DOHH2 (cell line): ENCODE data around the gene PLK4.

ENCODE experiments used
- H3F3A ChIP-seq: fragments of 200-600 bp; sonication (generic), shearing (Covaris generic); 2 replicates; pipeline ENCODE4 v1.6.0; 2016; ENCODE audit warnings: antibody characterized with exemption, mild to moderate bottlenecking; ENCODE audit not compliant: control insufficient read depth, insufficient read depth
- H3K27ac ChIP-seq: fragments of 200-600 bp; sonication (generic); 2 replicates; pipeline ENCODE4 v1.5.1; 2014; ENCODE audit warnings: low read depth, mild to moderate bottlenecking, low read length, moderate library complexity
- H3K27me3 ChIP-seq: fragments of 200-600 bp; sonication (generic); 2 replicates; pipeline ENCODE4 v1.6.1; 2014; ENCODE audit warnings: mild to moderate bottlenecking, low read length, mixed read lengths; ENCODE audit not compliant: control insufficient read depth
- H3K36me3 ChIP-seq: fragments of 200-600 bp; sonication (generic); 2 replicates; pipeline ENCODE4 v1.6.1; 2014; ENCODE audit warnings: mild to moderate bottlenecking, low read length, moderate library complexity, mixed read lengths; ENCODE audit not compliant: control insufficient read depth
- H3K4me1 ChIP-seq: fragments of 200-600 bp; sonication (generic); 2 replicates; pipeline ENCODE4 v1.6.1; 2014; ENCODE audit warnings: mild to moderate bottlenecking, low read length, mixed read lengths; ENCODE audit not compliant: control insufficient read depth
- H3K4me2 ChIP-seq: fragments of 200-600 bp; sonication (generic); 2 replicates; pipeline ENCODE4 v1.6.0; 2014; ENCODE audit warnings: mild to moderate bottlenecking, low read length, moderate library complexity
- H3K4me3 ChIP-seq: fragments of 200-600 bp; sonication (generic); 2 replicates; pipeline ENCODE4 v1.5.1; 2014; ENCODE audit warnings: mild to moderate bottlenecking, low read length, mixed read lengths
- H3K79me2 ChIP-seq: fragments of 200-600 bp; sonication (generic); 2 replicates; pipeline ENCODE4 v1.6.1; 2014; ENCODE audit warnings: mild to moderate bottlenecking, low read length, mixed read lengths; ENCODE audit not compliant: control insufficient read depth
- H3K9me2 ChIP-seq: fragments of 200-600 bp; sonication (generic); replicated peaks from 2 replicates; pipeline ENCODE4 v1.6.1; 2014; ENCODE audit warnings: mild to moderate bottlenecking, low read length, mixed read lengths; ENCODE audit not compliant: control insufficient read depth
- H3K9me3 ChIP-seq: fragments of 200-600 bp; sonication (generic); 2 replicates; pipeline ENCODE4 v1.6.1; 2014; ENCODE audit warnings: antibody characterized with exemption, low read length, mixed read lengths; ENCODE audit not compliant: control insufficient read depth, insufficient read depth
- H4K20me1 ChIP-seq: fragments of 200-600 bp; sonication (generic); 2 replicates; pipeline ENCODE4 v1.6.0; 2014; ENCODE audit warnings: low read depth, mild to moderate bottlenecking, antibody characterized with exemption, low read length, moderate library complexity; ENCODE audit not compliant: control insufficient read depth, insufficient read depth
- EZH2phosphoT487 ChIP-seq: fragments of 200-600 bp; sonication (generic); IDR thresholded peaks from 2 replicates; pipeline ENCODE4 v1.6.1; 2017; ENCODE audit warnings: borderline replicate concordance, mild to moderate bottlenecking, antibody characterized with exemption, low read length, moderate library complexity, mixed read lengths
- TF ChIP-seq, protein P1 (sequence below): fragments of 200-600 bp; sonication (generic); IDR thresholded peaks from one replicate; pipeline ENCODE4 v1.5.1; 2014; ENCODE audit warnings: antibody characterized with exemption, mild to moderate bottlenecking, low read depth, low read length; ENCODE audit not compliant: poor library complexity, severe bottlenecking

PLK4 gene

DNA sequence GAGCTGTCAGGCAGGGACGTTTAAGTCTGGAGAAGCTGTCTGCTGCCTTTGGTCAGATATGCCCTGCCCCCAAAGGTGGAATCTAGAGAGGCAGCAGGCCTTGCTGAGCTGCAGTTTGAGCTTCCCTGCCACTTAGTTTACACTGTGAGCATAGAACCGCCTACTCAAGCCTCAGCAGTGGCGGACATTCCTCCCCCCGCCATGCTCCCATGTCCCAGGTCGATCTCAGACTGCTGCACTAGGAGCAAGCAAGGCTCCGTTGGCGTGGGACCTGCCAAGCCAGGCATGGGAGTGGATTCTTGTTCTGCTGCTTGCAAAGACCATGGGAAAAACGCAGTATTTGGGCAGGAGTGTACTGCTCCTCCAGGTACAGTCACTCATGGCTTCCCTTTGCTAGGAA is 24.3 kb downstream of the PLK4 start:
- Histone ChIP-seq H3K9me2 (no peaks in the 10 kb centered on the region), H3K36me3 (no peaks in the 10 kb centered on the region), H3K27me3 (no peaks in the 10 kb centered on the region), H3K4me3 (no peak overlapping the region), H3K4me1 (no peaks in the 10 kb centered on the region), H3F3A (no peaks in the 10 kb centered on the region), H3K27ac (no peak overlapping the region), H3K79me2 (no peaks in the 10 kb centered on the region), H4K20me1 (no peaks in the 10 kb centered on the region), H3K9me3 (no peaks in the 10 kb centered on the region), H3K4me2 (no peak overlapping the region)
- TF ChIP-seq EZH2phosphoT487: no peak
- TF ChIP-seq, protein P1, sequence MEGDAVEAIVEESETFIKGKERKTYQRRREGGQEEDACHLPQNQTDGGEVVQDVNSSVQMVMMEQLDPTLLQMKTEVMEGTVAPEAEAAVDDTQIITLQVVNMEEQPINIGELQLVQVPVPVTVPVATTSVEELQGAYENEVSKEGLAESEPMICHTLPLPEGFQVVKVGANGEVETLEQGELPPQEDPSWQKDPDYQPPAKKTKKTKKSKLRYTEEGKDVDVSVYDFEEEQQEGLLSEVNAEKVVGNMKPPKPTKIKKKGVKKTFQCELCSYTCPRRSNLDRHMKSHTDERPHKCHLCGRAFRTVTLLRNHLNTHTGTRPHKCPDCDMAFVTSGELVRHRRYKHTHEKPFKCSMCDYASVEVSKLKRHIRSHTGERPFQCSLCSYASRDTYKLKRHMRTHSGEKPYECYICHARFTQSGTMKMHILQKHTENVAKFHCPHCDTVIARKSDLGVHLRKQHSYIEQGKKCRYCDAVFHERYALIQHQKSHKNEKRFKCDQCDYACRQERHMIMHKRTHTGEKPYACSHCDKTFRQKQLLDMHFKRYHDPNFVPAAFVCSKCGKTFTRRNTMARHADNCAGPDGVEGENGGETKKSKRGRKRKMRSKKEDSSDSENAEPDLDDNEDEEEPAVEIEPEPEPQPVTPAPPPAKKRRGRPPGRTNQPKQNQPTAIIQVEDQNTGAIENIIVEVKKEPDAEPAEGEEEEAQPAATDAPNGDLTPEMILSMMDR: no peak

- TF ChIP-seq, protein P1: no peak
- no peak for TF ChIP-seq EZH2phosphoT487
- Histone ChIP-seq H3K4me3 (no peak overlapping the region), H3K27me3 (no peaks in the 10 kb centered on the region), H3K4me2 (no peak overlapping the region), H3K9me3 (no peaks in the 10 kb centered on the region), H3K79me2 (no peaks in the 10 kb centered on the region), H3F3A (no peaks in the 10 kb centered on the region), H3K9me2 (no peaks in the 10 kb centered on the region), H4K20me1 (no peaks in the 10 kb centered on the region), H3K36me3 (peaks cover 10% of the 10 kb centered on the region), H3K27ac (no peak overlapping the region), H3K4me1 (no peaks in the 10 kb centered on the region)
Measured at GRCh38 chr4:127916512-127916911, 35.8 kb downstream of the PLK4 start.

- TF ChIP-seq, protein P1: no peak
- TF ChIP-seq EZH2phosphoT487: no peak
- H3K36me3 ChIP-seq: peaks cover 11% of the 10 kb centered on the region
- H3K79me2 ChIP-seq: no peaks in the 10 kb centered on the region
- H3F3A ChIP-seq: no peaks in the 10 kb centered on the region
- no peaks in the 10 kb centered on the region for H3K9me3 ChIP-seq
- H3K4me1 ChIP-seq: no peaks in the 10 kb centered on the region
- no peaks in the 10 kb centered on the region for H3K27me3 ChIP-seq
- no peak overlapping the region for H3K4me3 ChIP-seq
- H4K20me1 ChIP-seq: no peaks in the 10 kb centered on the region
- no peak overlapping the region for H3K27ac ChIP-seq
- H3K4me2 ChIP-seq: no peak overlapping the region
- no peaks in the 10 kb centered on the region for H3K9me2 ChIP-seq
Measured at GRCh38 chr4:127917151-127917550, 36.5 kb downstream of the PLK4 start.

DNA sequence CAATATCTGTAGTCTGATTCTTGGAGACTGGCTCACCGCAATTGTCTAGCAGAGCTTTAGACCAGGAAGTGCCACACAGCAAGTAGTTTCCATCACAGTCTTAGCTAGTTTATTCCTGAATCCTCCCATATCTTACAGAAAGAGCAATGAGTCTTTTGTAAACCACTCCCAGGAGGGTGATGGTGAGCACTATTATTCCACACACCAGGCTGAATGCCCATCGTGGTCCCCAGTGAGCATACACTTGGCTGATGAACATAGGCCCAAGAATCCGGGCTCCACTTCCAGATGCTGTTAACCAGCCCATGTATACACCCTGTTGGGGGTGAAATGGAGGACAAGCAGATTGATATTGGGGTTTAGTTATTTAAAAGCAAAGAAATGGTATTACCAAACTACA is 39.8 kb downstream of the PLK4 start:
- Histone ChIP-seq H3K4me2 (no peak overlapping the region), H3K9me2 (no peaks in the 10 kb centered on the region), H3K4me1 (no peaks in the 10 kb centered on the region), H3K27me3 (no peaks in the 10 kb centered on the region), H3K4me3 (no peak overlapping the region), H3K36me3 (peaks cover 11% of the 10 kb centered on the region), H3F3A (no peaks in the 10 kb centered on the region), H3K9me3 (no peaks in the 10 kb centered on the region), H3K79me2 (no peaks in the 10 kb centered on the region), H4K20me1 (no peaks in the 10 kb centered on the region), H3K27ac (no peak overlapping the region)
- no peak for TF ChIP-seq EZH2phosphoT487
- TF ChIP-seq, protein P1: no peak
